Erythroblast (primary cell): ENCODE data around the gene PADI3.
"Not testable (repeated sequence)": the region's sequence is repeated elsewhere in the genome, so short reads cannot be mapped to it uniquely, and the experiment has no call there.

Experiments
- DNase-seq, 2 experiments: peaks; one replicate each; lab custom pipeline; 2025; lab: John Stamatoyannopoulos, UW
- GATA1 ChIP-seq: IDR thresholded peaks from 2 replicates; pipeline ENCODE4 v1.6.1; 2011; ENCODE audit warnings: low read depth, mild to moderate bottlenecking, control low read depth, low read length, moderate library complexity
- POLR2A ChIP-seq: IDR thresholded peaks from 2 replicates; pipeline ENCODE4 v1.6.1; 2011; ENCODE audit warnings: mild to moderate bottlenecking, low read length

The PADI3 gene

GRCh38 chr1:17239420-17239819 lies 9.5 kb upstream of the PADI3 start:
- TF ChIP-seq GATA1 (no peak), POLR2A (no peak)
- peak; percentile 63 to 68 for DNase-seq

- not testable (repeated sequence) for DNase-seq
These were observed 7.7 kb upstream of the PADI3 start for GRCh38 chr1:17241011-17241779.

GRCh38 chr1:17241780-17242074 lies 7.2 kb upstream of the PADI3 start:
- DNase-seq = not testable (repeated sequence)

- DNase-seq = no peak
- TF ChIP-seq POLR2A = no peak
- no peak for TF ChIP-seq GATA1
These were observed 5.6 kb upstream of the PADI3 start for GRCh38 chr1:17243274-17243673.

- DNase-seq = no peak
These were observed 3.8 kb upstream of the PADI3 start for GRCh38 chr1:17244821-17245740.

GRCh38 chr1:17245816-17246325 lies 3.0 kb upstream of the PADI3 start:
- no peak for TF ChIP-seq GATA1
- no peak for TF ChIP-seq POLR2A
- no peak for DNase-seq

More at GRCh38 chr1:17244821-17245740, 3.8 kb upstream of the PADI3 start:
- TF ChIP-seq GATA1 (no peak), POLR2A (no peak)

- DNase-seq = no peak
- no peak for TF ChIP-seq POLR2A
- TF ChIP-seq GATA1 = no peak
These were observed 1.9 kb upstream of the PADI3 start for GRCh38 chr1:17246971-17247370.

- TF ChIP-seq POLR2A (no peak), GATA1 (no peak)
- no peak for DNase-seq
These were observed 1.7 kb downstream of the PADI3 start for GRCh38 chr1:17250601-17251000.

- TF ChIP-seq GATA1 (no peak), POLR2A (no peak)
- no peak for DNase-seq
These were observed 2.3 kb downstream of the PADI3 start for GRCh38 chr1:17251246-17251645.

- no peak for TF ChIP-seq GATA1
- TF ChIP-seq POLR2A = no peak
- no peak for DNase-seq
These were observed 2.9 kb downstream of the PADI3 start for GRCh38 chr1:17251701-17252376.

GRCh38 chr1:17255336-17255735 lies 6.4 kb downstream of the PADI3 start:
- no peak for TF ChIP-seq GATA1
- no peak for TF ChIP-seq POLR2A
- no peak for DNase-seq

GRCh38 chr1:17258116-17258757 lies 9.3 kb downstream of the PADI3 start:
- DNase-seq = no peak
- TF ChIP-seq GATA1 (no peak), POLR2A (no peak)

GRCh38 chr1:17258758-17259130 lies 9.8 kb downstream of the PADI3 start:
- TF ChIP-seq GATA1 (no peak), POLR2A (no peak)
- DNase-seq = no peak
